IPS-18c (cell line): Measurements from ENCODE around the gene YPEL4.
A peak's percentile ranks its signal among the peaks of the same experiment; 100 is the strongest.
"Not testable (repeated sequence)": the region's sequence is repeated elsewhere in the genome, so short reads cannot be mapped to it uniquely, and the experiment has no call there.

Source experiments
- H3K4me3 ChIP-seq: 2 replicates; pipeline ENCODE4 v1.7.0; 2013; ENCODE audit warnings: low read depth, mild to moderate bottlenecking, low read length, moderate library complexity; ENCODE audit not compliant: insufficient read depth
- H3K9me3 ChIP-seq: one replicate; pipeline ENCODE4 v1.6.1; 2013; ENCODE audit warnings: mild to moderate bottlenecking, low read length, moderate library complexity; ENCODE audit not compliant: control insufficient read depth, insufficient read depth

YPEL4 gene

DNA sequence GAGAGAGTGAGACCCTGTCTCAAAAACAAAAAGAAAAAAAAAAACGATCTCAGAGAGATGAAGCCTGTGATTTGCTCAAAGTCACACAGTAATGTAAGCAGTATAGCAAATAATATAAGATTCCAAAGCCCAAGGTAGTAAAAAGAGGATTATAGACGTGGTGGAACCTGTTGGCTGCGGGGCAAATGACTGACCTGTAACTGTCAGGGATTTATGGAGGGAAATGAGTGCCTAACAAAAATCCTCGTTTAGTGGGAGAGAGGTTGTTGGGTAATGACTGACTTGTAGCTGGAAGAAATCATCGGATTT lies 7.1 kb upstream of the YPEL4 start:
- peak overlapping the region; percentile 63 for H3K4me3 ChIP-seq
- no peaks in the 10 kb centered on the region for H3K9me3 ChIP-seq

GRCh38 chr11:57653163-57653562 lies 3.5 kb upstream of the YPEL4 start:
- no peaks in the 10 kb centered on the region for H3K9me3 ChIP-seq
- no peak overlapping the region for H3K4me3 ChIP-seq

- H3K4me3 ChIP-seq = no peak overlapping the region
- H3K9me3 ChIP-seq = no peaks in the 10 kb centered on the region
Measured at GRCh38 chr11:57652662-57653061, 3.0 kb upstream of the YPEL4 start.

DNA sequence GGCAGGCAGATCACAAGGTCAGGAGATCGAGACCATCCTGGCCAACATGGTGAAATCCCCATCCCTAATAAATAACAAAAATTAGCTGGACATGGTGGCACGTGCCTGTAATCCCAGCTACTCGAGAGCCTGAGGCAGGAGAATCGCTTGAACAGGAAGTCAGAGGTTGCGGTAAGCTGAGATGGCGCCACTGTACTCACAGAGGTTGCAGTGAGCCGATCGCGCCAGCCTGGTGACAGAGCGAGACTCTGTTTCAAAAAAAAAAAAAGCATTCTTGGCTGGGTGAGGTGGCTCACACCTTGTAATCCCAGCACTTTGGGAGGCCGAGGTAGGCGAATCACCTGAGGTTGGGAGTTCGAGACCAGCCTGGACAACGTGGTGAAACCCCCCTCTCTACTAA lies 2.5 kb upstream of the YPEL4 start:
- not testable (repeated sequence) for H3K9me3 ChIP-seq, H3K4me3 ChIP-seq

- Histone ChIP-seq H3K9me3 (no peaks in the 10 kb centered on the region), H3K4me3 (no peak overlapping the region)
Measured at GRCh38 chr11:57651408-57651807, 1.7 kb upstream of the YPEL4 start.

- H3K9me3 ChIP-seq = no peaks in the 10 kb centered on the region
Measured at GRCh38 chr11:57650739-57651090, 1.0 kb upstream of the YPEL4 start.

GRCh38 chr11:57648801-57649735 lies 644 bp downstream of the YPEL4 start:
- Histone ChIP-seq H3K9me3 (no peaks in the 10 kb centered on the region), H3K4me3 (peak overlapping the region; percentile 39)

More at GRCh38 chr11:57650739-57651090, 1.0 kb upstream of the YPEL4 start:
- H3K4me3 ChIP-seq = no peak overlapping the region

- peak overlapping the region; percentile 39 for H3K4me3 ChIP-seq
Measured at GRCh38 chr11:57647960-57648800, 1.5 kb downstream of the YPEL4 start.

GRCh38 chr11:57647372-57647771 lies 2.3 kb downstream of the YPEL4 start:
- H3K4me3 ChIP-seq = peak overlapping the region; percentile 22

More at GRCh38 chr11:57647960-57648800, 1.5 kb downstream of the YPEL4 start:
- H3K9me3 ChIP-seq = no peaks in the 10 kb centered on the region

DNA sequence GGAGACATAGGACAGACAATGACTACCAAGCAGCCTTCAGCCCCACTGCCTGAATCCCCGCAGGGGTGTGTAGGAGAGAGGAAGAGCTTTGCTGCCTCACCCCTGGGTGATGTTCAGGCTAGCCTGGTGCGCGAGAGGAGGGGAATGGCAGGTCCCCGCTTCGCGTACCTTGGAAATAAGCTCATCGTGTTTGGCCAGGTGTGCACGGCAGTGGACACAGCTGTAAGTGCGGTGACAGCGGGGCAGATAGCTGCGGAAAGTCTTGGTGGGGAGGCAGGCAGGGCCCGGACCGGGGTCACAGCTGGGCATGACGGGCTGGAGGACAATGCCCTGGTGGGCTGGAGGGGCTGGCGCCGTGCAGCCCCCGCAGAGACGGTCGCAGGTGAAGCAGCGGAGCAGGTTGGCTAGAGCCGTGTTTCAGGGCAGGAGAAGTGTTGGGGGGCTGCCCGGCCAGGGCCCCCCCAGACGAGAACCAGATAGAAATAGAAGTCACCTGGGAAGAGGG lies 2.9 kb downstream of the YPEL4 start:
- Histone ChIP-seq H3K4me3 (peak overlapping the region; percentile 22), H3K9me3 (no peaks in the 10 kb centered on the region)

More at GRCh38 chr11:57647372-57647771, 2.3 kb downstream of the YPEL4 start:
- H3K9me3 ChIP-seq = no peaks in the 10 kb centered on the region

DNA sequence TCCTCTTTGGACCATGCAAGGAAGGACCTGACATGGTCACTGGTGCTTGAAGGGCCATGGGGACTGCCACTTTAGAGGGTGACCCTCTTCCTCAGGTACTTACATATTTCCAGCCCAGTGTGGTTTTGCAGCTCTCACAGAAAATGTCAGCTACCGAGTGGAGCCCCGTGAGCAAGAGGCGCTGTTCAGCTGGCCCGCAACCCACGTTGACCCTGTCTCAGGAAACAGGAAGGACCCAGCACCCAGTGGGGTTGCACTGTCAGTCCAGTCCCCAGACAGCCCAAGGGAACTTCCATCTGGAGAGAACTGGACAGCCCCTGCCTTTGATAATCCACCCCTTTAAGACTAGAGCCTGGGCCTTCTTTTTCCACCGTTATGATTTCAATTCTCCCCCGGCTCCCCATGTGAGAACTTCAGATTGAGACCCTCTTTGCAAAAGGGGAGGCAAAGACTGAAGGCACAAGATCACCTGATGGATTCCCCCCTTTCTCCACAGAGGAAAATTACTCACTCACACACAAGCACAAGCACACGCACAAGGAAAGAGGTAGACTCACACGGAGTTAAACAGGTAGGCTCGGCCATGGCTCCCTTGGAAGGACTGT lies 3.4 kb downstream of the YPEL4 start:
- Histone ChIP-seq H3K4me3 (no peak overlapping the region), H3K9me3 (no peaks in the 10 kb centered on the region)

GRCh38 chr11:57645689-57646085 lies 4.0 kb downstream of the YPEL4 start:
- H3K4me3 ChIP-seq = no peak overlapping the region
- no peaks in the 10 kb centered on the region for H3K9me3 ChIP-seq

DNA sequence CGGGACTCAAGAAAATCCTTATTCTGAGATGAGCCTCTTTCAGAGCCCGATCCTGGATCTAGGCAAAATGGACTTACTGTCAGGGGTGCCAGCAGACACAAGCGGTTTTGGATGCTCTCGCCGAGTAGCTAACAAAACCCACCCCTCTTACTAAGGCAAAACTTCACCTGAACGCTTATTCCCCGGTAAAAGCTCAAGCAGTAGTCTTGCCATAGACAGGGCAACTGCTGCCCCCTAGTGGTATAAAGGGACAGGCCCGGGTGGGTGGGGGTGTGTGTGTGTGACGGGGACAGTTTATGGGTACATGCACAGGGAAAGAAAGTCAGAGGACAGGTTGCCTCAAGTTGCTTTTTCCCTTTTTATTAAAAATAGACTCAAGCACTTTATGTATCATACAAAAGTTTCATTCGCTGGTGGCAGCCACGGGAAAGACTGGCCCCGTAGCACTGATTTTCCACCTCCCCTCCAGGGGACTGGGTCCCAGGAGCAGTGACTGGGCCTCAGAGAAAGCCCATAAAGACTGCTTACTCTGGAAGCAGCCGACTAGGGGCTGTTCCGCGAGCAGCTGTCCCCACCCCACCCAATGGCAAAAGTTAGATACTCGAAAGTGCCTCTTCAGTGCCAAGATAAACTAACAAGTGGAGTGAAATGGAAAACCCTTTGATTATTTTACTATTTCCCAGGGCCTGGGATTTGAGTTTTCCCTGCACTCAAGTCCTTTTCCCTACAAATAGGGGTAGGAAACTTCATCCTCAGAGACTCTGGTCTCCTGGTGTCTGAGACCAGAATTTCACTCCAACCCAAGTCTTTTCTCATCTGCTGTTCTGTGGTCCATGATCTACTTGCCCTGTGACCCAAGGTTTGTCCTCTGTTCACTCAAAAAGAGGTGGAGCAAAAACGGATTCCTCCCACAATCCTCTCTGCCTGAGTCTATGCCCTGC lies 4.7 kb downstream of the YPEL4 start:
- H3K4me3 ChIP-seq = no peak overlapping the region
- H3K9me3 ChIP-seq = no peaks in the 10 kb centered on the region

- H3K9me3 ChIP-seq = no peaks in the 10 kb centered on the region
- H3K4me3 ChIP-seq = no peak overlapping the region
Measured at GRCh38 chr11:57643802-57644201, 5.9 kb downstream of the YPEL4 start.

GRCh38 chr11:57641011-57641807 lies 8.5 kb downstream of the YPEL4 start:
- Histone ChIP-seq H3K4me3 (peak overlapping the region; percentile 66; the same call in 1 of the 2 replicates), H3K9me3 (no peaks in the 10 kb centered on the region)
